Loucy (cell line): Measurements from ENCODE around the gene FAM83F.

Experiments
- H2AFZ ChIP-seq: fragments of 200-600 bp; sonication (generic); 2 replicates; pipeline ENCODE4 v1.6.0; 2016; ENCODE audit warnings: antibody characterized with exemption, mild to moderate bottlenecking, low read length, moderate library complexity
- H3F3A ChIP-seq: fragments of 200-600 bp; 2 replicates; pipeline ENCODE4 v1.6.0; 2016; ENCODE audit warnings: antibody characterized with exemption, low read depth, mild to moderate bottlenecking
- H3K27me3 ChIP-seq: fragments of 200-600 bp; sonication (generic); 2 replicates; pipeline ENCODE4 v1.6.1; 2014; ENCODE audit warnings: low read length, mild to moderate bottlenecking; ENCODE audit not compliant: insufficient read depth, poor library complexity, severe bottlenecking
- H3K36me3 ChIP-seq: fragments of 200-600 bp; sonication (generic); 2 replicates; pipeline ENCODE4 v1.6.1; 2016; ENCODE audit warnings: low read length; ENCODE audit not compliant: insufficient read depth
- H3K4me1 ChIP-seq: fragments of 200-600 bp; sonication (generic); 2 replicates; pipeline ENCODE4 v1.5.1; 2014; ENCODE audit warnings: low read length, mild to moderate bottlenecking; ENCODE audit not compliant: insufficient read depth, poor library complexity, severe bottlenecking
- H3K4me2 ChIP-seq: fragments of 200-600 bp; sonication (generic); 2 replicates; pipeline ENCODE4 v1.6.0; 2014; ENCODE audit warnings: antibody characterized with exemption, low read length, low read depth, mild to moderate bottlenecking; ENCODE audit not compliant: poor library complexity, severe bottlenecking
- H3K4me3 ChIP-seq: fragments of 200-600 bp; sonication (generic); 2 replicates; pipeline ENCODE4 v1.5.1; 2014; ENCODE audit warnings: low read length, mild to moderate bottlenecking, mixed read lengths; ENCODE audit not compliant: poor library complexity, severe bottlenecking
- H3K79me2 ChIP-seq: fragments of 200-600 bp; sonication (generic); 2 replicates; pipeline ENCODE4 v1.6.1; 2014; ENCODE audit warnings: low read length; ENCODE audit not compliant: insufficient read depth
- H3K9ac ChIP-seq: fragments of 200-600 bp; sonication (generic); 2 replicates; pipeline ENCODE4 v1.6.0; 2014; ENCODE audit warnings: mild to moderate bottlenecking, low read depth, low read length, moderate library complexity; ENCODE audit not compliant: poor library complexity, severe bottlenecking
- H3K9me2 ChIP-seq: fragments of 200-600 bp; sonication (generic); replicated peaks from 2 replicates; pipeline ENCODE4 v1.6.1; 2016; ENCODE audit warnings: low read depth, low read length, mixed read lengths
- H3K9me3 ChIP-seq: fragments of 200-600 bp; sonication (generic); 2 replicates; pipeline ENCODE4 v1.6.1; 2014; ENCODE audit warnings: mild to moderate bottlenecking, antibody characterized with exemption, low read length, low read depth; ENCODE audit not compliant: insufficient read depth
- H4K20me1 ChIP-seq: fragments of 200-600 bp; sonication (generic); 2 replicates; pipeline ENCODE4 v1.6.0; 2014; ENCODE audit warnings: antibody characterized with exemption, low read length, mild to moderate bottlenecking; ENCODE audit not compliant: insufficient read depth, poor library complexity, severe bottlenecking
- EZH2phosphoT487 ChIP-seq: fragments of 200-600 bp; IDR thresholded peaks from 2 replicates; pipeline ENCODE4 v1.6.1; 2018; ENCODE audit warnings: antibody characterized with exemption, mild to moderate bottlenecking, moderate library complexity, borderline replicate concordance
- TF ChIP-seq, protein P1 (sequence below): fragments of 200-600 bp; sonication (generic); conservative IDR thresholded peaks from 2 replicates; pipeline ENCODE4 v1.5.1; 2014; ENCODE audit warnings: mild to moderate bottlenecking, antibody characterized with exemption, low read length

The FAM83F gene

DNA sequence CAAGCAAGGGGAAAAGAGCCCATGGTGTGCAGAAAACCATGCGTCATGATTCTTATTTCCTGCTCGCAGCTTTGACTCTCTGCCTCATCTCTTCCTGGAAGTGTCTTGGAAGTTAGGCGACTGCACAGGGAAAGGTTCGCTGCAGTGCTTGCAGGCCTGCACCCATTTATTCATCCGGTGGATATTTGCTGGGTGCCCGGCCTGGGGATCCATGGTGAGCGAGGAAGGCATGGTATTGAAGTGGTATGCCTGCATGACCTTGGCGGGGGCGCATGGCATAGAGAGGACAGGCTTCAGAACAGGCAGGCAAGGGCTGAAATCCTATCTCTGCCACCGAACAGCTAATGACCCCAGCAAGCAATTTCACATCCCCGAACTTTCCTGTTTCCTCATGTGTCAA, 40.6 kb downstream of the FAM83F start:
- H3K4me2 ChIP-seq = no peak overlapping the region
- H3K4me3 ChIP-seq = no peak overlapping the region
- no peaks in the 10 kb centered on the region for H3K79me2 ChIP-seq
- no peak overlapping the region for H2AFZ ChIP-seq
- TF ChIP-seq, protein P1, sequence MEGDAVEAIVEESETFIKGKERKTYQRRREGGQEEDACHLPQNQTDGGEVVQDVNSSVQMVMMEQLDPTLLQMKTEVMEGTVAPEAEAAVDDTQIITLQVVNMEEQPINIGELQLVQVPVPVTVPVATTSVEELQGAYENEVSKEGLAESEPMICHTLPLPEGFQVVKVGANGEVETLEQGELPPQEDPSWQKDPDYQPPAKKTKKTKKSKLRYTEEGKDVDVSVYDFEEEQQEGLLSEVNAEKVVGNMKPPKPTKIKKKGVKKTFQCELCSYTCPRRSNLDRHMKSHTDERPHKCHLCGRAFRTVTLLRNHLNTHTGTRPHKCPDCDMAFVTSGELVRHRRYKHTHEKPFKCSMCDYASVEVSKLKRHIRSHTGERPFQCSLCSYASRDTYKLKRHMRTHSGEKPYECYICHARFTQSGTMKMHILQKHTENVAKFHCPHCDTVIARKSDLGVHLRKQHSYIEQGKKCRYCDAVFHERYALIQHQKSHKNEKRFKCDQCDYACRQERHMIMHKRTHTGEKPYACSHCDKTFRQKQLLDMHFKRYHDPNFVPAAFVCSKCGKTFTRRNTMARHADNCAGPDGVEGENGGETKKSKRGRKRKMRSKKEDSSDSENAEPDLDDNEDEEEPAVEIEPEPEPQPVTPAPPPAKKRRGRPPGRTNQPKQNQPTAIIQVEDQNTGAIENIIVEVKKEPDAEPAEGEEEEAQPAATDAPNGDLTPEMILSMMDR = no peak
- TF ChIP-seq EZH2phosphoT487 = no peak
- H3K9me2 ChIP-seq = no peaks in the 10 kb centered on the region
- peaks cover 26% of the 10 kb centered on the region for H3K4me1 ChIP-seq
- H3K27me3 ChIP-seq = no peaks in the 10 kb centered on the region
- no peaks in the 10 kb centered on the region for H3F3A ChIP-seq
- no peaks in the 10 kb centered on the region for H3K36me3 ChIP-seq
- no peaks in the 10 kb centered on the region for H3K9me3 ChIP-seq
- H3K9ac ChIP-seq = no peak overlapping the region
- no peaks in the 10 kb centered on the region for H4K20me1 ChIP-seq

DNA sequence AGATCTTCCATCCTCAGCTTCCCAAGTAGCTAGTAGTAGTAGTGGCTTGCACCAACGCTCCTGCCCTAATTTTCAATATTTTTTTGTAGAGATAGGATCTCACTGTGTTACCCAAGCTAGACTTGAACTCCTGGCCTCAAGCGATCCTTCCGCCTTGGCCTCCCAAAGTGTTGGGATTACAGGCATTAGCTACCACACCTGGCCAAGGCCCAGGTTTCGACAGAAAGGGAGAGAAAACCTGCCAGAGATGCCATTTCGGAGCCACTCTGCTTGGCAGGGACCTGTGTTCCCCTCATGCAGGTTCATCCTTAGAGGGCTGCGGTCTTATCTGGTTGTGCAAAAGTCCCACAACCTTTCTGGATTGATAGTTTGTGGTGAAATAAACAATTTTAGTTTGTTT, 41.4 kb downstream of the FAM83F start:
- H3K9me2 ChIP-seq = no peaks in the 10 kb centered on the region
- no peak overlapping the region for H3K4me3 ChIP-seq
- no peaks in the 10 kb centered on the region for H4K20me1 ChIP-seq
- H3K79me2 ChIP-seq = no peaks in the 10 kb centered on the region
- no peak overlapping the region for H3K4me2 ChIP-seq
- peaks cover 2% of the 10 kb centered on the region; the same call in 1 of the 2 replicates for H3F3A ChIP-seq
- TF ChIP-seq, protein P1 = no peak
- no peak for TF ChIP-seq EZH2phosphoT487
- no peaks in the 10 kb centered on the region for H3K27me3 ChIP-seq
- H3K36me3 ChIP-seq = no peaks in the 10 kb centered on the region
- H3K9ac ChIP-seq = no peak overlapping the region
- H3K9me3 ChIP-seq = no peaks in the 10 kb centered on the region
- peaks cover 26% of the 10 kb centered on the region for H3K4me1 ChIP-seq
- H2AFZ ChIP-seq = 0 out of 2 replicates have a peak overlapping the region, but pooled peaks have one; percentile 24

DNA sequence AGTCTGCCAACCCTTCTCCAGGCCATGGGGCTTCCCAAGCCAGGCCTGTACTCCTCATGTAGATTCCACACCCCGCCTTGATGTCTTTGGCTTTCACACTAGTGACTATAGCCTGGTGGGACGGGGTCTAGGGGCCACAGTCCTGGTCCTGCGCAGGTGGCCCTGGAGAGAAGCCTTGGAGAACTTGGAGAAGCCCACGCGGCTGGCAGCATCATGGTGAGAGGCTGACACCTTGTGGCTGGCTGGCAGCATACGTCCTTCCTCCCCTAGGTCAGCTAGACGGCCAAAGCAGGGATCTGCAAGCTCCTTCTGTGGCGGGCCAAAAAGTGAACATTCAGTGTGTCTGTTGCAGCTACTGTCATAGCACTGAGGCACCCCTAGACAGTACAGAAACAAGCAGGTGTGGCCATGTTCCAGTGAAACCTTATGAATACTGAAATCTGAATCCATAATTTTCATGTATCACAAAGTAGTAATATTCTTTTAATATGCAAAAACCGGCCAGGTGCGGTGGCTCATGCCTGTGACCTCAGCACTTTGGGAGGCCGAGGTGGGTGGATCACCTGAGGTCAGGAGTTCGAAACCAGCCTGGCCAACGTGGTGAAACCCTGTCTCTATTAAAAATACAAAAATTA, 42.0 kb downstream of the FAM83F start:
- no peaks in the 10 kb centered on the region for H3K9me3 ChIP-seq
- TF ChIP-seq, protein P1 = peak; percentile 90
- no peak for TF ChIP-seq EZH2phosphoT487
- no peaks in the 10 kb centered on the region for H3K27me3 ChIP-seq
- H3K4me2 ChIP-seq = no peak overlapping the region
- H3K9me2 ChIP-seq = no peaks in the 10 kb centered on the region
- H4K20me1 ChIP-seq = no peaks in the 10 kb centered on the region
- 0 out of 2 replicates have a peak overlapping the region, but pooled peaks have one; percentile 24 for H2AFZ ChIP-seq
- peaks cover 6% of the 10 kb centered on the region; the same call in 1 of the 2 replicates for H3F3A ChIP-seq
- H3K79me2 ChIP-seq = no peaks in the 10 kb centered on the region
- no peaks in the 10 kb centered on the region for H3K36me3 ChIP-seq
- H3K9ac ChIP-seq = no peak overlapping the region
- H3K4me1 ChIP-seq = peaks cover 25% of the 10 kb centered on the region
- H3K4me3 ChIP-seq = no peak overlapping the region
